GM06990 (cell line): ENCODE results near the gene CHDH.
A peak's percentile ranks its signal among the peaks of the same experiment; 100 is the strongest.

Experiments used
- DNase-seq: peaks from one replicate; pipeline ENCODE4 v3.0.0-alpha.2; 2011; ENCODE audit not compliant: insufficient read length; ENCODE audit errors: extremely low read depth
- H3K27me3 ChIP-seq: replicated peaks from 2 replicates; pipeline ENCODE4 v1.6.0; 2011; ENCODE audit warnings: low read length; ENCODE audit not compliant: control insufficient read depth, insufficient read depth
- H3K36me3 ChIP-seq: 2 replicates; pipeline ENCODE4 v1.5.1; 2011; ENCODE audit warnings: low read length; ENCODE audit not compliant: control insufficient read depth, insufficient read depth
- H3K4me3 ChIP-seq: replicated peaks from 2 replicates; pipeline ENCODE4 v1.5.1; 2011; ENCODE audit warnings: low read depth, mild to moderate bottlenecking, control low read depth, low read length
- TF ChIP-seq, protein P1 (sequence below): IDR thresholded peaks from 2 replicates; pipeline ENCODE4 v1.5.1; 2011; ENCODE audit warnings: low read length, control low read depth, mild to moderate bottlenecking, inconsistent platforms; ENCODE audit not compliant: insufficient read depth, poor library complexity, severe bottlenecking

The CHDH gene

DNA sequence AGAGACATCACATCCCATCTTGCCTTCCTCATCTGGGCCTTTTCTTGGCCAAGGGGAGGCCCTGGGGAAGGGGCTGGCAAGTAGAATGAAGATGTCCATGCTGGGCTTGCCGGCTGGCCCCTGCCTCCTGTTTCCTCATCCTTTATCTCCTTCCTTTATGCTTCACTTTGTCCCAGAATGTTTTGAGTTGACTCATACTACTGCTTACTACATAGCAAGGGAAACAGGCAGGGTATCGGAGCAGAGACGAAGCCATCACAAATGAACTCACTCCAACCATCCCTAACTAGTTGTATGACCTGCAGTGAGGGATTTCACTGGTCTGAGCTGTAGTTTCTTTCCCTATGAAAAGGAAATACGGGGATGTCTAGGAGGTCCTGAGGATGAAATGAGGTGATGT, 66.0 kb downstream of the CHDH start:
- TF ChIP-seq, protein P1, sequence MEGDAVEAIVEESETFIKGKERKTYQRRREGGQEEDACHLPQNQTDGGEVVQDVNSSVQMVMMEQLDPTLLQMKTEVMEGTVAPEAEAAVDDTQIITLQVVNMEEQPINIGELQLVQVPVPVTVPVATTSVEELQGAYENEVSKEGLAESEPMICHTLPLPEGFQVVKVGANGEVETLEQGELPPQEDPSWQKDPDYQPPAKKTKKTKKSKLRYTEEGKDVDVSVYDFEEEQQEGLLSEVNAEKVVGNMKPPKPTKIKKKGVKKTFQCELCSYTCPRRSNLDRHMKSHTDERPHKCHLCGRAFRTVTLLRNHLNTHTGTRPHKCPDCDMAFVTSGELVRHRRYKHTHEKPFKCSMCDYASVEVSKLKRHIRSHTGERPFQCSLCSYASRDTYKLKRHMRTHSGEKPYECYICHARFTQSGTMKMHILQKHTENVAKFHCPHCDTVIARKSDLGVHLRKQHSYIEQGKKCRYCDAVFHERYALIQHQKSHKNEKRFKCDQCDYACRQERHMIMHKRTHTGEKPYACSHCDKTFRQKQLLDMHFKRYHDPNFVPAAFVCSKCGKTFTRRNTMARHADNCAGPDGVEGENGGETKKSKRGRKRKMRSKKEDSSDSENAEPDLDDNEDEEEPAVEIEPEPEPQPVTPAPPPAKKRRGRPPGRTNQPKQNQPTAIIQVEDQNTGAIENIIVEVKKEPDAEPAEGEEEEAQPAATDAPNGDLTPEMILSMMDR = no peak
- H3K36me3 ChIP-seq = no peaks in the 10 kb centered on the region
- no peak for DNase-seq
- no peak overlapping the region for H3K4me3 ChIP-seq
- H3K27me3 ChIP-seq = no peaks in the 10 kb centered on the region

GRCh38 chr3:53778153-53778552, 68.1 kb downstream of the CHDH start:
- TF ChIP-seq, protein P1 = no peak
- no peaks in the 10 kb centered on the region for H3K27me3 ChIP-seq
- H3K4me3 ChIP-seq = no peak overlapping the region
- DNase-seq = no peak
- no peaks in the 10 kb centered on the region for H3K36me3 ChIP-seq

DNA sequence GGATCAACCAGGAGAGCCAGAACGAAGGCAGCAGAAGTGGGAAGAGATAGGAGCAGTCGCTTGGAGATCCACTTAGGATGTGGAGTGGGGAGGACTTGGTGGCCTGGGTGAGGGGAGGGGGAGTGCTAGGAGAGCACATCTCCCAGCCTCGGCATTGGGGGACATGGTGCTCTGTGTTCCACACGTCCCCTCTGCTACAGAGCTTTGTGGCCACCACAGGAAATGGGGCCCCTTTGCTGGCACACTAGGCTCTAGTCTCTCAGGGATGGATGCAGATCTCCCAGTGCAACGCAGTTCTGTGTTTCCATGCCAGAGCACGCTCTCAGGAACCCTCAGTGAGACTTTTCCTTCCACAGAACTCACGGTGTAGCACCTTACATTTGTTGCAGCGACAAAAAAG, 68.8 kb downstream of the CHDH start:
- TF ChIP-seq, protein P1 = no peak
- Histone ChIP-seq H3K4me3 (no peak overlapping the region), H3K27me3 (no peaks in the 10 kb centered on the region), H3K36me3 (no peaks in the 10 kb centered on the region)
- no peak for DNase-seq

- TF ChIP-seq, protein P1 = no peak
- Histone ChIP-seq H3K4me3 (no peak overlapping the region), H3K36me3 (no peaks in the 10 kb centered on the region), H3K27me3 (no peaks in the 10 kb centered on the region)
- DNase-seq = no peak
These were observed 69.6 kb downstream of the CHDH start for GRCh38 chr3:53776494-53777101.

DNA sequence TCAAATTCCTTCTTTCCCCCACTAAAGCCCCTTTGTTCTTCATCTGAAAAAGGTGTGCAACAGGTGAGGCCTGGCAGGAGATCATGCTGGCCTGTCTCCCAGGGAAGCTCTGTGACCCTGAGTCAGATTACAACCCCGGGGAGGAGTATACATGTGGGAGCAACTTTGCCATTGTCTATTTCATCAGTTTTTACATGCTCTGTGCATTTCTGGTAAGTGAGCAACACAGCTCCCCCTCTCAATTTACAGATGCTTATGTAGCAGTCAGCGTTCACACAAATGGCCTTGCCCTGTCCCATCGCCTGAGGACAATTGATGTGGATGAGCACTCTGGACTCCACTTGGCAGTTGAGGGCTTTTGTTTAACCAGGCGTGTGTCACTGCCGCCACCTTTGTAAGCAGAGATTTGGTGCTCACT, 70.4 kb downstream of the CHDH start:
- H3K4me3 ChIP-seq = no peak overlapping the region
- H3K36me3 ChIP-seq = no peaks in the 10 kb centered on the region
- TF ChIP-seq, protein P1 = no peak
- no peak for DNase-seq
- H3K27me3 ChIP-seq = no peaks in the 10 kb centered on the region

GRCh38 chr3:53775018-53775417, 71.2 kb downstream of the CHDH start:
- H3K27me3 ChIP-seq = no peaks in the 10 kb centered on the region
- no peak overlapping the region for H3K4me3 ChIP-seq

More at GRCh38 chr3:53775018-53775417, 71.2 kb downstream of the CHDH start:
- TF ChIP-seq, protein P1 = no peak
- no peaks in the 10 kb centered on the region for H3K36me3 ChIP-seq
- DNase-seq = peak; percentile 43
